ENCODE data around the gene VANGL2.

Gene VANGL2

GRCh38 chr1:160446945-160447600, 46.7 kb downstream of the VANGL2 start:
- no peak overlapping the region for H3K4me3 ChIP-seq (ENCODE audit: low read length)
- DNase-seq (ENCODE audit: low read depth) = no peak
- TF ChIP-seq CTCF (IDR thresholded peaks at IDR 0.05; ENCODE audit: insufficient read depth, low read depth, low read length, missing control alignments) = no peak

GRCh38 chr1:160449494-160449893, 49.1 kb downstream of the VANGL2 start:
- no peak for DNase-seq (ENCODE audit: low read depth)
- H3K4me3 ChIP-seq (ENCODE audit: low read length) = no peak overlapping the region
- no peak for TF ChIP-seq CTCF (IDR thresholded peaks at IDR 0.05; ENCODE audit: insufficient read depth, low read depth, low read length, missing control alignments)

GRCh38 chr1:160451119-160451858, 50.9 kb downstream of the VANGL2 start:
- no peak for DNase-seq (ENCODE audit: low read depth)
- no peak overlapping the region for H3K4me3 ChIP-seq (ENCODE audit: low read length)
- no peak for TF ChIP-seq CTCF (IDR thresholded peaks at IDR 0.05; ENCODE audit: insufficient read depth, low read depth, low read length, missing control alignments)

- DNase-seq (ENCODE audit: low read depth) = no peak
- no peak overlapping the region for H3K4me3 ChIP-seq (ENCODE audit: low read length)
- TF ChIP-seq CTCF (IDR thresholded peaks at IDR 0.05; ENCODE audit: insufficient read depth, low read depth, low read length, missing control alignments) = no peak
Measured at GRCh38 chr1:160451859-160452232, 51.5 kb downstream of the VANGL2 start.

GRCh38 chr1:160453443-160453842, 53.1 kb downstream of the VANGL2 start:
- no peak overlapping the region for H3K4me3 ChIP-seq (ENCODE audit: low read length)
- no peak for DNase-seq (ENCODE audit: low read depth)
- no peak for TF ChIP-seq CTCF (IDR thresholded peaks at IDR 0.05; ENCODE audit: insufficient read depth, low read depth, low read length, missing control alignments)

GRCh38 chr1:160454371-160455152, 54.2 kb downstream of the VANGL2 start:
- no peak overlapping the region for H3K4me3 ChIP-seq (ENCODE audit: low read length)
- no peak for DNase-seq (ENCODE audit: low read depth)
- no peak for TF ChIP-seq CTCF (IDR thresholded peaks at IDR 0.05; ENCODE audit: insufficient read depth, low read depth, low read length, missing control alignments)
